OCI-M2 (cell line): ENCODE results near the gene CA12.

Experiments used
- DNase-seq: peaks from one replicate; lab custom pipeline; 2025; ENCODE audit not compliant: unreplicated experiment; lab: John Stamatoyannopoulos, UW

The CA12 gene

GRCh38 chr15:63379492-63380150 lies 2.0 kb downstream of the CA12 start:
- no peak for DNase-seq

GRCh38 chr15:63378946-63379345 lies 2.7 kb downstream of the CA12 start:
- no peak for DNase-seq

- DNase-seq: no peak
These were observed 6.7 kb downstream of the CA12 start for GRCh38 chr15:63374686-63375520.

- no peak for DNase-seq
These were observed 7.6 kb downstream of the CA12 start for GRCh38 chr15:63373866-63374548.

GRCh38 chr15:63373330-63373729 lies 8.3 kb downstream of the CA12 start:
- DNase-seq: no peak

GRCh38 chr15:63372753-63373152 lies 8.9 kb downstream of the CA12 start:
- DNase-seq: no peak

- DNase-seq: no peak
These were observed 9.5 kb downstream of the CA12 start for GRCh38 chr15:63372018-63372705.

- DNase-seq: no peak
These were observed 10.2 kb downstream of the CA12 start for GRCh38 chr15:63371297-63371918.

- no peak for DNase-seq
These were observed 10.9 kb downstream of the CA12 start for GRCh38 chr15:63370764-63371163.

- no peak for DNase-seq
These were observed 11.9 kb downstream of the CA12 start for GRCh38 chr15:63369781-63370180.

- no peak for DNase-seq
These were observed 12.3 kb downstream of the CA12 start for GRCh38 chr15:63369296-63369695.

GRCh38 chr15:63368503-63368902 lies 13.1 kb downstream of the CA12 start:
- no peak for DNase-seq

GRCh38 chr15:63367900-63368299 lies 13.7 kb downstream of the CA12 start:
- DNase-seq: no peak

- DNase-seq: no peak
These were observed 14.3 kb downstream of the CA12 start for GRCh38 chr15:63367390-63367789.

- no peak for DNase-seq
These were observed 15.2 kb downstream of the CA12 start for GRCh38 chr15:63366451-63366850.

GRCh38 chr15:63365273-63365680 lies 16.4 kb downstream of the CA12 start:
- DNase-seq: no peak

- DNase-seq: no peak
These were observed 17.0 kb downstream of the CA12 start for GRCh38 chr15:63364399-63365272.

- DNase-seq: no peak
These were observed 18.4 kb downstream of the CA12 start for GRCh38 chr15:63363292-63363691.

- DNase-seq: no peak
These were observed 18.8 kb downstream of the CA12 start for GRCh38 chr15:63362885-63363284.

- no peak for DNase-seq
These were observed 19.4 kb downstream of the CA12 start for GRCh38 chr15:63362196-63362595.
